Mucosa of stomach (tissue), 1 donor: ENCODE measurements around the gene TSPAN10.

Experiments used
- H3K27me3 ChIP-seq: one replicate; pipeline ENCODE4 v1.7.0; 2013; ENCODE audit warnings: mild to moderate bottlenecking, low read length; ENCODE audit not compliant: control insufficient read depth, insufficient read depth
- H3K36me3 ChIP-seq: one replicate; pipeline ENCODE4 v1.7.0; 2013; ENCODE audit warnings: low read length; ENCODE audit not compliant: control insufficient read depth, insufficient read depth
- H3K4me1 ChIP-seq: one replicate; pipeline ENCODE4 v1.7.0; 2013; ENCODE audit warnings: mild to moderate bottlenecking, low read length; ENCODE audit not compliant: control insufficient read depth, insufficient read depth
- H3K4me3 ChIP-seq: one replicate; pipeline ENCODE4 v1.7.0; 2013; ENCODE audit warnings: low read length
- H3K9ac ChIP-seq: one replicate; pipeline ENCODE4 v1.7.0; 2013; ENCODE audit warnings: mild to moderate bottlenecking, low read length, moderate library complexity
- H3K9me3 ChIP-seq: one replicate; pipeline ENCODE4 v1.7.0; 2013; ENCODE audit warnings: mild to moderate bottlenecking, low read length, moderate library complexity; ENCODE audit not compliant: control insufficient read depth
- donor health status: Pancreatic carcinoma.

The TSPAN10 gene

GRCh38 chr17:81641825-81642489 lies 5.0 kb downstream of the TSPAN10 start:
- Histone ChIP-seq H3K27me3 (peaks cover 4% of the 10 kb centered on the region), H3K36me3 (no peaks in the 10 kb centered on the region), H3K4me1 (no peaks in the 10 kb centered on the region), H3K9ac (no peak overlapping the region), H3K4me3 (no peak overlapping the region), H3K9me3 (no peaks in the 10 kb centered on the region)

- no peak overlapping the region for H3K9ac ChIP-seq
- H3K36me3 ChIP-seq = no peaks in the 10 kb centered on the region
- peaks cover 25% of the 10 kb centered on the region for H3K27me3 ChIP-seq
- no peaks in the 10 kb centered on the region for H3K9me3 ChIP-seq
- H3K4me1 ChIP-seq = no peaks in the 10 kb centered on the region
- H3K4me3 ChIP-seq = no peak overlapping the region
Measured at GRCh38 chr17:81644496-81644895, 7.5 kb downstream of the TSPAN10 start.

- H3K4me1 ChIP-seq = no peaks in the 10 kb centered on the region
- no peak overlapping the region for H3K4me3 ChIP-seq
- H3K27me3 ChIP-seq = peaks cover 29% of the 10 kb centered on the region
- no peak overlapping the region for H3K9ac ChIP-seq
- H3K36me3 ChIP-seq = no peaks in the 10 kb centered on the region
- no peaks in the 10 kb centered on the region for H3K9me3 ChIP-seq
Measured at GRCh38 chr17:81644976-81645952, 8.3 kb downstream of the TSPAN10 start.

GRCh38 chr17:81646869-81647600 lies 10.0 kb downstream of the TSPAN10 start:
- no peaks in the 10 kb centered on the region for H3K4me1 ChIP-seq
- no peak overlapping the region for H3K9ac ChIP-seq
- H3K4me3 ChIP-seq = no peak overlapping the region
- H3K27me3 ChIP-seq = peaks cover 29% of the 10 kb centered on the region
- no peaks in the 10 kb centered on the region for H3K36me3 ChIP-seq
- no peaks in the 10 kb centered on the region for H3K9me3 ChIP-seq

GRCh38 chr17:81647640-81648012 lies 10.6 kb downstream of the TSPAN10 start:
- Histone ChIP-seq H3K36me3 (no peaks in the 10 kb centered on the region), H3K27me3 (peaks cover 29% of the 10 kb centered on the region), H3K4me3 (no peak overlapping the region), H3K9me3 (no peaks in the 10 kb centered on the region), H3K4me1 (no peaks in the 10 kb centered on the region), H3K9ac (no peak overlapping the region)

- Histone ChIP-seq H3K9me3 (no peaks in the 10 kb centered on the region), H3K27me3 (peaks cover 29% of the 10 kb centered on the region), H3K36me3 (no peaks in the 10 kb centered on the region), H3K4me3 (no peak overlapping the region), H3K9ac (no peak overlapping the region), H3K4me1 (no peaks in the 10 kb centered on the region)
Measured at GRCh38 chr17:81648013-81648706, 11.2 kb downstream of the TSPAN10 start.

GRCh38 chr17:81648707-81649085 lies 11.7 kb downstream of the TSPAN10 start:
- Histone ChIP-seq H3K4me1 (no peaks in the 10 kb centered on the region), H3K9me3 (no peaks in the 10 kb centered on the region), H3K36me3 (no peaks in the 10 kb centered on the region), H3K4me3 (no peak overlapping the region), H3K9ac (no peak overlapping the region), H3K27me3 (peaks cover 33% of the 10 kb centered on the region)

- Histone ChIP-seq H3K4me1 (no peaks in the 10 kb centered on the region), H3K9me3 (no peaks in the 10 kb centered on the region)
Measured at GRCh38 chr17:81650951-81651350, 14.0 kb downstream of the TSPAN10 start.

GRCh38 chr17:81651692-81652091 lies 14.7 kb downstream of the TSPAN10 start:
- Histone ChIP-seq H3K4me1 (no peaks in the 10 kb centered on the region), H3K27me3 (peaks cover 32% of the 10 kb centered on the region), H3K9ac (no peak overlapping the region), H3K4me3 (no peak overlapping the region), H3K9me3 (no peaks in the 10 kb centered on the region), H3K36me3 (no peaks in the 10 kb centered on the region)

More at GRCh38 chr17:81650951-81651350, 14.0 kb downstream of the TSPAN10 start:
- no peaks in the 10 kb centered on the region for H3K36me3 ChIP-seq
- peaks cover 34% of the 10 kb centered on the region for H3K27me3 ChIP-seq
- H3K9ac ChIP-seq = no peak overlapping the region
- H3K4me3 ChIP-seq = no peak overlapping the region

- Histone ChIP-seq H3K4me1 (no peaks in the 10 kb centered on the region), H3K36me3 (no peaks in the 10 kb centered on the region), H3K4me3 (no peak overlapping the region), H3K9me3 (no peaks in the 10 kb centered on the region), H3K9ac (no peak overlapping the region), H3K27me3 (peaks cover 18% of the 10 kb centered on the region)
Measured at GRCh38 chr17:81652906-81653771, 16.1 kb downstream of the TSPAN10 start.
